ENCODE results near the gene GPR39.

The GPR39 gene

DNA sequence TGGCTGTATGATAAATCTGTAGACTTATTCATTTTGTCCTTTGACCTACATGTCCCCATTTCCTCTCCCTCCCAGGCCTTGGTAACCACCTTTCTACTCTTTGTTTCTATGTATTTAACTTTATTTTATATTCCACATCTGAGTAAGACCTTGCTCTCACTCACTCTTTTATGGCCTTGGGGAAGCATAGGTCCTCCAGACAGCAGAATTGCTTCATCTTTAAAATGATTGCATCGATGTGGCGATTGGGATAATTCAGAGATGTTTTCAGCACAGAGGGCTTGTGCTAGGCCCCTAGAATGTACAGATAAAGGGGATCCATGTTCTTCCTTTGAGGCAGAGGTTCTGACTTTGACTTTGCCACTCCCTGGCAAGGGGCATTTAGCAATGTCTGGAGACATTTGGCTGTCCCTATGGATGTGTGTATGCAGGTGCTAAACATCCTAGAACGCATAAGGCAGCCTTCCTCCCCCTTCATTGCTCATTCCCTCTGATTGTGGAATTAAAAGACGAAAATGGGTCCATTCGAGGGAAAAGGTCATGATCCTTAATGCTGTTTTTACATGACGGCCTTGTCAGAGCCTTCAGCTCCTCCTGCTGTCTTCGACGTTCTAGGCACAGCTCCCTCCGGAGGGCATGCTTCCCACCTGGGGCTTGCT lies 1.2 kb upstream of the GPR39 start:
- no CpG with 5 or more reads among the region's 9 CpGs for WGBS (ENCODE audit: extremely low coverage, insufficient coverage, insufficient read length)
- no peaks in the 10 kb centered on the region for H3K27me3 ChIP-seq (ENCODE audit: insufficient read depth, low read length)
- H3K79me1 ChIP-seq (ENCODE audit: low read length): peaks cover 11% of the 10 kb centered on the region
- H3K23ac ChIP-seq (ENCODE audit: low read length): no peak overlapping the region
- no peak overlapping the region for H3K4me3 ChIP-seq (ENCODE audit: low read depth, low read length)
- H3K4me2 ChIP-seq (ENCODE audit: low read length): peak overlapping the region; percentile 91
- H2BK5ac ChIP-seq (ENCODE audit: low read depth, low read length, poor library complexity): no peak overlapping the region
- H3K79me2 ChIP-seq (ENCODE audit: control insufficient read depth, insufficient read depth, low read length, poor library complexity): no peaks in the 10 kb centered on the region
- peaks cover 0 to 2% of the 10 kb centered on the region in 2 experiments for H3K36me3 ChIP-seq (ENCODE audit: control insufficient read depth in 1 of 2, insufficient read depth in 2 of 2, low read length in 2 of 2)
- H4K12ac ChIP-seq (ENCODE audit: low read depth, low read length): no peak overlapping the region
- no peak overlapping the region for H2AFZ ChIP-seq (ENCODE audit: insufficient read depth, low read length, poor library complexity)
- H3K14ac ChIP-seq (ENCODE audit: low read length): no peak overlapping the region
- no peak overlapping the region for H3K9ac ChIP-seq (ENCODE audit: low read length)
- no peak overlapping the region for H2AK5ac ChIP-seq (ENCODE audit: low read length)
- H2BK12ac ChIP-seq (ENCODE audit: low read length): no peak overlapping the region
- peaks cover 2% of the 10 kb centered on the region for H3K9me3 ChIP-seq (ENCODE audit: insufficient read depth, low read depth, low read length)
- H2BK120ac ChIP-seq (ENCODE audit: insufficient read depth, low read length, poor library complexity): peak overlapping the region; percentile 39
- H3K4ac ChIP-seq (ENCODE audit: low read depth, low read length): no peak overlapping the region
- peaks cover 13% of the 10 kb centered on the region in 2 experiments for H3K4me1 ChIP-seq (ENCODE audit: control insufficient read depth in 1 of 2, insufficient read depth in 2 of 2, low read length in 2 of 2)
- no peak overlapping the region for H4K8ac ChIP-seq (ENCODE audit: low read depth, low read length)
- peak overlapping the region; percentile 69 for H4K91ac ChIP-seq (ENCODE audit: low read depth, low read length)
- H3K18ac ChIP-seq (ENCODE audit: low read length): no peak overlapping the region
- H3K27ac ChIP-seq (ENCODE audit: low read depth, low read length): no peak overlapping the region
- no peak for DNase-seq

DNA sequence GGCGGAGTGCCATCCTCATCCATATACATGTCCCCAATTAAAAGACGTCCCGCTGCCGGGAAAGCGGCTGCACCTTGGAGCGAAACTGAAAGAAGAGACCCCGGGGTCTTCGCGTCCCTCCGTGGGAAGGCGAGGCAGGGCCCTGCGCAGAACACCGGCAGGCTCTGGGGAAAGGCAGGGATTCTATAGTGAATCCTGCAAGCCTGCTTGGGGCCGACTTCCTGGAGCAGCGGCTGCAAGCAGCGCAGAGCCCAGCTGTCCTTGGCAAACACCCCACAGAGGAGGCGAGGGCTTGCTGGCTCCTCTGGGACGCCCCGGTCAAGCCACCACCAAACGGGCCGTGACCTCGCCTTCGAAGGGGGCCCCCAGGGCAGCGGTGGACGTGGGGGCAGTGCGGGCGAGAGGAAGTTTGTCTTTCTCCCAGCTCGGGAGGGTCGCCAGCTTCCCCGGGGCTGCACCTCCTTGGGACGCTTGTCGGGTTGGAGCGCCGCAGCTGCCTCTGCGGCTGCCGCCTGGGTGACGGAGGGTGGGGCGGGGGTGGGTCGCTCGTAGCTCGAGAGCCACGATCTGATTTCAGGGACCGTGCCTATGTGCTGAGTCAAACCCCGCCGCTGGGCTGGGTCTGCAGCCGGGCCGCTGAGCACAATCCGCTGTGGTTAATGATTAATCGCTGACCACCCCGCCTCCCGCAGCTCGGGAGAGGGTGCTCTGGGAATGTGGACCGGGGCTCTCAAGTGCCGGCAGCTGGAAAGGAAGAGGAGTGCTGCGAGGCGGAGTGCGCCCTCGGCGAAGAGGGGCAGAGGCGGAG lies 486 bp upstream of the GPR39 start:
- Histone ChIP-seq H3K4me3 (ENCODE audit: low read depth, low read length) (peak overlapping the region; percentile 70), H3K4me2 (ENCODE audit: low read length) (peak overlapping the region; percentile 91), H2BK12ac (ENCODE audit: low read length) (peak overlapping the region; percentile 68), H3K18ac (ENCODE audit: low read length) (peak overlapping the region; percentile 59), H3K27me3 (ENCODE audit: insufficient read depth, low read length) (no peaks in the 10 kb centered on the region), H3K79me1 (ENCODE audit: low read length) (peaks cover 11% of the 10 kb centered on the region), H2BK5ac (ENCODE audit: low read depth, low read length, poor library complexity) (peak overlapping the region; percentile 74), H2AK5ac (ENCODE audit: low read length) (no peak overlapping the region), H3K14ac (ENCODE audit: low read length) (peak overlapping the region; percentile 61), H3K4me1 (ENCODE audit: control insufficient read depth in 1 of 2, insufficient read depth in 2 of 2, low read length in 2 of 2) (peaks cover 13% of the 10 kb centered on the region in 2 experiments), H3K79me2 (ENCODE audit: control insufficient read depth, insufficient read depth, low read length, poor library complexity) (no peaks in the 10 kb centered on the region), H3K27ac (ENCODE audit: low read depth, low read length) (peak overlapping the region; percentile 77), H2AFZ (ENCODE audit: insufficient read depth, low read length, poor library complexity) (peak overlapping the region; percentile 15), H3K23ac (ENCODE audit: low read length) (no peak overlapping the region), H4K91ac (ENCODE audit: low read depth, low read length) (peak overlapping the region; percentile 69), H4K8ac (ENCODE audit: low read depth, low read length) (peak overlapping the region; percentile 81), H3K9ac (ENCODE audit: low read length) (peak overlapping the region; percentile 55), H3K9me3 (ENCODE audit: insufficient read depth, low read depth, low read length) (peaks cover 2% of the 10 kb centered on the region), H3K36me3 (ENCODE audit: control insufficient read depth in 1 of 2, insufficient read depth in 2 of 2, low read length in 2 of 2) (peaks cover 0 to 2% of the 10 kb centered on the region in 2 experiments), H3K4ac (ENCODE audit: low read depth, low read length) (no peak overlapping the region), H2BK120ac (ENCODE audit: insufficient read depth, low read length, poor library complexity) (peak overlapping the region; percentile 39), H4K12ac (ENCODE audit: low read depth, low read length) (no peak overlapping the region)
- no CpG with 5 or more reads among the region's 60 CpGs for WGBS (ENCODE audit: extremely low coverage, insufficient coverage, insufficient read length)
- DNase-seq: peak; percentile 85 to 91

GRCh38 chr2:132417430-132418035 lies 928 bp downstream of the GPR39 start:
- DNase-seq: no peak
- Histone ChIP-seq H2AK5ac (ENCODE audit: low read length) (peak overlapping the region; percentile 20), H3K27ac (ENCODE audit: low read depth, low read length) (no peak overlapping the region), H3K14ac (ENCODE audit: low read length) (no peak overlapping the region), H2BK120ac (ENCODE audit: insufficient read depth, low read length, poor library complexity) (no peak overlapping the region), H3K4me3 (ENCODE audit: low read depth, low read length) (no peak overlapping the region), H4K8ac (ENCODE audit: low read depth, low read length) (no peak overlapping the region), H4K91ac (ENCODE audit: low read depth, low read length) (no peak overlapping the region), H3K79me2 (ENCODE audit: control insufficient read depth, insufficient read depth, low read length, poor library complexity) (no peaks in the 10 kb centered on the region), H3K9ac (ENCODE audit: low read length) (no peak overlapping the region), H3K18ac (ENCODE audit: low read length) (peak overlapping the region; percentile 43), H3K36me3 (ENCODE audit: control insufficient read depth in 1 of 2, insufficient read depth in 2 of 2, low read length in 2 of 2) (peaks cover 0 to 2% of the 10 kb centered on the region in 2 experiments), H2AFZ (ENCODE audit: insufficient read depth, low read length, poor library complexity) (no peak overlapping the region), H2BK5ac (ENCODE audit: low read depth, low read length, poor library complexity) (no peak overlapping the region), H3K27me3 (ENCODE audit: insufficient read depth, low read length) (no peaks in the 10 kb centered on the region), H3K79me1 (ENCODE audit: low read length) (peaks cover 11% of the 10 kb centered on the region), H3K23ac (ENCODE audit: low read length) (no peak overlapping the region), H2BK12ac (ENCODE audit: low read length) (no peak overlapping the region), H4K12ac (ENCODE audit: low read depth, low read length) (no peak overlapping the region), H3K9me3 (ENCODE audit: insufficient read depth, low read depth, low read length) (peaks cover 2% of the 10 kb centered on the region), H3K4me1 (ENCODE audit: control insufficient read depth in 1 of 2, insufficient read depth in 2 of 2, low read length in 2 of 2) (peaks cover 13% of the 10 kb centered on the region in 2 experiments), H3K4ac (ENCODE audit: low read depth, low read length) (peak overlapping the region; percentile 14), H3K4me2 (ENCODE audit: low read length) (no peak overlapping the region)
- no CpG with 5 or more reads among the region's 30 CpGs for WGBS (ENCODE audit: extremely low coverage, insufficient coverage, insufficient read length)

DNA sequence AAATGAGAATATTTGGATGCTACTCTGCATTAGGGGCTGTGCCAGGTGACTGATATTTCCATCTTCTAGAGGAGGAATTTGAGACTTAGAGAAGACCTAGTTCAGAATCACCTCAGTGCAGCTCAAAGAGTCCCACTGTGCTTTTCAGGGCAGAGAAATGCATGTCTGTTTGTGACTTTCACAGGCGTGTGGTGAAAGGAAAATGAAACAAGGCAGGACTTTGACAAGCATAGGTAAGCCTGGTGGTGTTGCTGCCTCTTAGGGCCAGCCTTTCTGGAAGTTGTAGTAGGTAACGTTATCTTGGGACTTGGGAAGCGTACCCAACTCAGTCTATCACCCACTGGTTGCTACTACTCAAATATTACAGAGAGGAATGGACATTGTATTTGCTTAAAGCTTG lies 2.6 kb downstream of the GPR39 start:
- no peak overlapping the region for H2AK5ac ChIP-seq (ENCODE audit: low read length)

More for the DNA sequence above, 2.6 kb downstream of the GPR39 start:
- Histone ChIP-seq H2BK5ac (ENCODE audit: low read depth, low read length, poor library complexity) (no peak overlapping the region), H3K4ac (ENCODE audit: low read depth, low read length) (no peak overlapping the region), H3K4me3 (ENCODE audit: low read depth, low read length) (no peak overlapping the region), H3K36me3 (ENCODE audit: control insufficient read depth in 1 of 2, insufficient read depth in 2 of 2, low read length in 2 of 2) (peaks cover 0 to 2% of the 10 kb centered on the region in 2 experiments), H3K27me3 (ENCODE audit: insufficient read depth, low read length) (no peaks in the 10 kb centered on the region), H3K4me1 (ENCODE audit: control insufficient read depth in 1 of 2, insufficient read depth in 2 of 2, low read length in 2 of 2) (peaks cover 13 to 16% of the 10 kb centered on the region in 2 experiments), H3K14ac (ENCODE audit: low read length) (no peak overlapping the region), H3K79me2 (ENCODE audit: control insufficient read depth, insufficient read depth, low read length, poor library complexity) (no peaks in the 10 kb centered on the region), H4K91ac (ENCODE audit: low read depth, low read length) (no peak overlapping the region), H2BK120ac (ENCODE audit: insufficient read depth, low read length, poor library complexity) (no peak overlapping the region), H2AFZ (ENCODE audit: insufficient read depth, low read length, poor library complexity) (no peak overlapping the region), H3K9ac (ENCODE audit: low read length) (no peak overlapping the region), H2BK12ac (ENCODE audit: low read length) (no peak overlapping the region), H3K9me3 (ENCODE audit: insufficient read depth, low read depth, low read length) (peaks cover 2% of the 10 kb centered on the region), H3K27ac (ENCODE audit: low read depth, low read length) (no peak overlapping the region), H3K18ac (ENCODE audit: low read length) (no peak overlapping the region), H3K4me2 (ENCODE audit: low read length) (no peak overlapping the region), H4K8ac (ENCODE audit: low read depth, low read length) (no peak overlapping the region), H3K23ac (ENCODE audit: low read length) (no peak overlapping the region), H4K12ac (ENCODE audit: low read depth, low read length) (no peak overlapping the region), H3K79me1 (ENCODE audit: low read length) (peaks cover 11% of the 10 kb centered on the region)
- DNase-seq: no peak
- no CpG with 5 or more reads among the region's 3 CpGs for WGBS (ENCODE audit: extremely low coverage, insufficient coverage, insufficient read length)

All from trophoblast cell (in vitro differentiated cells and primary cell).